Mesenchymal stem cell (in vitro differentiated cells and primary cell): ENCODE results near the gene ELSPBP1.

Source experiments
- DNase-seq: peaks from one replicate; pipeline ENCODE4 v3.0.0-alpha.2; 2013
- H2AFZ ChIP-seq: one replicate; pipeline ENCODE4 v1.6.1; 2013; ENCODE audit warnings: low read depth, mild to moderate bottlenecking, control low read depth, inconsistent platforms, low read length, moderate library complexity
- H2AK5ac ChIP-seq: 2 replicates; pipeline ENCODE4 v1.6.1; 2013; ENCODE audit warnings: low read length, moderate library complexity, mild to moderate bottlenecking, inconsistent platforms; ENCODE audit not compliant: severe bottlenecking
- H2BK120ac ChIP-seq: one replicate; pipeline ENCODE4 v1.6.1; 2013; ENCODE audit warnings: low read depth, mild to moderate bottlenecking, inconsistent platforms, low read length, moderate library complexity
- H2BK12ac ChIP-seq, 2 experiments: one replicate each; pipeline ENCODE4 v1.6.1; 2013; ENCODE audit warnings: inconsistent platforms in 2 of 2, low read length in 2 of 2, mild to moderate bottlenecking in 2 of 2, moderate library complexity in 2 of 2, control low read depth in 1 of 2
- H2BK15ac ChIP-seq: one replicate; pipeline ENCODE4 v1.6.1; 2013; ENCODE audit warnings: mild to moderate bottlenecking, low read depth, inconsistent platforms; ENCODE audit not compliant: poor library complexity, severe bottlenecking
- H2BK5ac ChIP-seq: 2 replicates; pipeline ENCODE4 v1.6.1; 2013; ENCODE audit warnings: low read depth, mild to moderate bottlenecking, low read length, control low read depth, inconsistent platforms; ENCODE audit not compliant: poor library complexity, severe bottlenecking
- H3K14ac ChIP-seq, 2 experiments: one replicate each; pipeline ENCODE4 v1.6.1; 2013; ENCODE audit warnings: inconsistent platforms in 2 of 2, low read length in 2 of 2, control low read depth in 1 of 2, mild to moderate bottlenecking in 1 of 2, moderate library complexity in 1 of 2
- H3K18ac ChIP-seq, 2 experiments: one replicate each; pipeline ENCODE4 v1.6.1; 2013; ENCODE audit warnings: inconsistent platforms in 2 of 2, low read length in 2 of 2, control low read depth in 1 of 2, low read depth in 1 of 2, mild to moderate bottlenecking in 1 of 2
- H3K23ac ChIP-seq, 2 experiments: one replicate each; pipeline ENCODE4 v1.6.1; 2013; ENCODE audit warnings: inconsistent platforms in 2 of 2, low read length in 2 of 2, mild to moderate bottlenecking in 2 of 2, moderate library complexity in 2 of 2, control low read depth in 1 of 2
- H3K27ac ChIP-seq: 2 replicates; pipeline ENCODE4 v1.5.1; 2013; ENCODE audit warnings: mild to moderate bottlenecking, moderate library complexity, low read length, control low read depth, inconsistent platforms; ENCODE audit not compliant: poor library complexity, severe bottlenecking
- H3K27me3 ChIP-seq, 2 experiments: 2 replicates each; pipeline versions ENCODE4 v1.6.1 to v1.7.0; 2013; ENCODE audit warnings: low read length in 2 of 2, mild to moderate bottlenecking in 2 of 2, moderate library complexity in 2 of 2, control low read depth in 1 of 2, inconsistent platforms in 1 of 2; ENCODE audit not compliant: control insufficient read depth in 1 of 2, insufficient read depth in 1 of 2
- H3K36me3 ChIP-seq, 2 experiments: 2 replicates each; pipeline versions ENCODE4 v1.6.1 to v1.7.0; 2013; ENCODE audit warnings: low read length in 2 of 2, control low read depth in 1 of 2, inconsistent platforms in 1 of 2, low read depth in 1 of 2, mild to moderate bottlenecking in 1 of 2; ENCODE audit not compliant: insufficient read depth in 2 of 2, control insufficient read depth in 1 of 2
- H3K4ac ChIP-seq, 2 experiments: one replicate each; pipeline ENCODE4 v1.6.1; 2013; ENCODE audit warnings: inconsistent platforms in 2 of 2, low read length in 2 of 2, mild to moderate bottlenecking in 2 of 2, moderate library complexity in 2 of 2, control low read depth in 1 of 2, low read depth in 1 of 2
- H3K4me1 ChIP-seq: 2 replicates; pipeline ENCODE4 v1.6.1; 2013; ENCODE audit warnings: low read depth, low read length, control low read depth; ENCODE audit not compliant: control insufficient read depth, insufficient read depth
- H3K4me2 ChIP-seq: 2 replicates; pipeline ENCODE4 v1.6.1; 2013; ENCODE audit warnings: low read length, mild to moderate bottlenecking, inconsistent platforms; ENCODE audit not compliant: poor library complexity, severe bottlenecking
- H3K4me3 ChIP-seq, 2 experiments: 2 replicates each; pipeline versions ENCODE4 v1.5.1 to v1.7.0; 2013; ENCODE audit warnings: low read length in 2 of 2, mild to moderate bottlenecking in 2 of 2, control low read depth in 1 of 2, low read depth in 1 of 2; ENCODE audit not compliant: insufficient read depth in 1 of 2
- H3K79me1 ChIP-seq: replicated peaks from 2 replicates; pipeline ENCODE4 v1.6.1; 2013; ENCODE audit warnings: mild to moderate bottlenecking, control low read depth, low read length, inconsistent platforms; ENCODE audit not compliant: poor library complexity, severe bottlenecking
- H3K9ac ChIP-seq: 2 replicates; pipeline ENCODE4 v1.7.0; 2013; ENCODE audit warnings: mild to moderate bottlenecking, low read length, moderate library complexity
- H3K9me3 ChIP-seq: 2 replicates; pipeline ENCODE4 v1.7.0; 2013; ENCODE audit warnings: mild to moderate bottlenecking, low read length; ENCODE audit not compliant: control insufficient read depth
- H4K8ac ChIP-seq: one replicate; pipeline ENCODE4 v1.6.1; 2013; ENCODE audit warnings: inconsistent platforms, mild to moderate bottlenecking, low read length, moderate library complexity
- H4K91ac ChIP-seq: one replicate; pipeline ENCODE4 v1.6.1; 2013; ENCODE audit warnings: mild to moderate bottlenecking, low read length, inconsistent platforms
- WGBS: methylation state at CpG from one replicate; pipeline ENCODE4 v1.1.7; 2013; ENCODE audit warnings: mixed read lengths; 5-methylcytosine and 5-hydroxymethylcytosine counted together

Gene ELSPBP1

GRCh38 chr19:48025480-48025879 lies 31.0 kb downstream of the ELSPBP1 start:
- H3K4ac ChIP-seq = no peak overlapping the region
- no peak overlapping the region for H4K91ac ChIP-seq
- H4K8ac ChIP-seq = no peak overlapping the region
- H3K36me3 ChIP-seq = no peaks in the 10 kb centered on the region
- H3K27ac ChIP-seq = no peak overlapping the region
- H3K18ac ChIP-seq = no peak overlapping the region
- H2BK5ac ChIP-seq = no peak overlapping the region
- no peak overlapping the region for H2BK15ac ChIP-seq
- H3K9ac ChIP-seq = no peak overlapping the region
- H3K4me3 ChIP-seq = no peak overlapping the region
- no peak for DNase-seq
- no peak overlapping the region for H3K4me2 ChIP-seq
- H2AK5ac ChIP-seq = no peak overlapping the region
- H3K14ac ChIP-seq = no peak overlapping the region
- peaks cover 19 to 38% of the 10 kb centered on the region in 2 experiments for H3K27me3 ChIP-seq
- H2BK12ac ChIP-seq = no peak overlapping the region
- no peak overlapping the region for H3K23ac ChIP-seq
- H3K4me1 ChIP-seq = no peaks in the 10 kb centered on the region
- no peak overlapping the region for H2BK120ac ChIP-seq
- WGBS = 71% methylated on average over 3 of the region's 3 CpGs
- H2AFZ ChIP-seq = no peak overlapping the region
- no peaks in the 10 kb centered on the region for H3K79me1 ChIP-seq
- H3K9me3 ChIP-seq = no peaks in the 10 kb centered on the region

GRCh38 chr19:48029431-48029830 lies 35.0 kb downstream of the ELSPBP1 start:
- Histone ChIP-seq H3K9ac (no peak overlapping the region), H4K8ac (no peak overlapping the region), H2AK5ac (no peak overlapping the region), H2AFZ (no peak overlapping the region), H2BK120ac (no peak overlapping the region), H3K27me3 (peaks cover 19 to 42% of the 10 kb centered on the region in 2 experiments), H3K9me3 (no peaks in the 10 kb centered on the region), H3K23ac (no peak overlapping the region), H2BK5ac (no peak overlapping the region), H3K14ac (no peak overlapping the region), H3K4ac (no peak overlapping the region), H2BK12ac (no peak overlapping the region), H3K4me2 (no peak overlapping the region), H4K91ac (no peak overlapping the region), H2BK15ac (no peak overlapping the region), H3K4me3 (no peak overlapping the region), H3K18ac (no peak overlapping the region), H3K4me1 (no peaks in the 10 kb centered on the region), H3K79me1 (no peaks in the 10 kb centered on the region), H3K36me3 (no peaks in the 10 kb centered on the region), H3K27ac (no peak overlapping the region)
- WGBS = 76% methylated on average over 7 of the region's 7 CpGs
- DNase-seq = no peak

- Histone ChIP-seq H4K91ac (no peak overlapping the region), H3K18ac (no peak overlapping the region), H2BK15ac (no peak overlapping the region), H3K23ac (no peak overlapping the region), H3K4me2 (no peak overlapping the region), H2BK12ac (no peak overlapping the region), H3K14ac (no peak overlapping the region), H3K27me3 (peaks cover 15 to 36% of the 10 kb centered on the region in 2 experiments), H3K4me1 (no peaks in the 10 kb centered on the region), H3K4ac (no peak overlapping the region), H3K9me3 (no peaks in the 10 kb centered on the region), H2AFZ (no peak overlapping the region), H2BK5ac (no peak overlapping the region), H3K27ac (no peak overlapping the region), H2BK120ac (no peak overlapping the region), H3K4me3 (no peak overlapping the region), H2AK5ac (no peak overlapping the region), H3K9ac (no peak overlapping the region), H3K36me3 (no peaks in the 10 kb centered on the region), H4K8ac (no peak overlapping the region), H3K79me1 (no peaks in the 10 kb centered on the region)
- no peak for DNase-seq
- 87% methylated on average over 8 of the region's 10 CpGs for WGBS
Measured at GRCh38 chr19:48030073-48030472, 35.6 kb downstream of the ELSPBP1 start.

GRCh38 chr19:48033604-48034003 lies 39.2 kb downstream of the ELSPBP1 start:
- Histone ChIP-seq H3K4me2 (no peak overlapping the region), H4K8ac (no peak overlapping the region), H3K23ac (no peak overlapping the region), H3K27ac (no peak overlapping the region), H3K4me3 (no peak overlapping the region), H3K9ac (no peak overlapping the region), H2BK15ac (no peak overlapping the region), H3K79me1 (no peaks in the 10 kb centered on the region), H3K18ac (no peak overlapping the region), H4K91ac (no peak overlapping the region), H2AK5ac (no peak overlapping the region), H3K4me1 (no peaks in the 10 kb centered on the region), H3K9me3 (peaks cover 12% of the 10 kb centered on the region), H3K14ac (no peak overlapping the region), H3K27me3 (peaks cover 6 to 27% of the 10 kb centered on the region in 2 experiments), H2BK12ac (no peak overlapping the region), H3K36me3 (no peaks in the 10 kb centered on the region), H2BK5ac (no peak overlapping the region), H2BK120ac (no peak overlapping the region), H2AFZ (no peak overlapping the region), H3K4ac (no peak overlapping the region)
- WGBS = 75% methylated on average over 4 of the region's 5 CpGs
- no peak for DNase-seq
